HG03558 (cell line): ENCODE data around the gene UPK3BL2.
"Not testable (repeated sequence)": the region's sequence is repeated elsewhere in the genome, so short reads cannot be mapped to it uniquely, and the experiment has no call there.

ENCODE experiments used
- ATAC-seq: cut with Tn5 transposase; IDR thresholded peaks from one replicate; pipeline ENCODE4 v1.9.1; 2021; ENCODE audit warnings: moderate number of reproducible peaks; ENCODE audit not compliant: unreplicated experiment; ENCODE audit errors: extremely low read depth

The UPK3BL2 gene

DNA sequence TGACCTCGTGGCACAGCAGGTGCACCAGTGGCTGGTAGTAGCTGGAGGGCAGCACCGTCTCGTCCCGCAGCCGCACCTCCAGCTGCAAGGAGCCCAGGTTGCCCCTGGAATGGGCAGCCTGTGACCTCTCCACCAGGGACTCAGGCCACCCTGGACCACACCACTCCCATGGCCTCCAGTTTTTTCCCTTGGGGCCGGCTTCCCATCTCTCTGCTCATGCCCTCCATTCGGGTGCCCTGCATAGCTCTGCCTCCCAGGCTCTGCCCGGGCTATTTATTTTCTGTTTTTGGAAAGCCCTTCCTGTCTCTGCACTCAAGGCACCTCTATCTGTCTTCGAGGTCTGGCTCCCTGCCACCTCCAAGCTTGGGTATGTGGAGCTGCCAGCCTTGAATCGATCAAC lies 46.6 kb downstream of the UPK3BL2 start:
- not testable (repeated sequence) for ATAC-seq

DNA sequence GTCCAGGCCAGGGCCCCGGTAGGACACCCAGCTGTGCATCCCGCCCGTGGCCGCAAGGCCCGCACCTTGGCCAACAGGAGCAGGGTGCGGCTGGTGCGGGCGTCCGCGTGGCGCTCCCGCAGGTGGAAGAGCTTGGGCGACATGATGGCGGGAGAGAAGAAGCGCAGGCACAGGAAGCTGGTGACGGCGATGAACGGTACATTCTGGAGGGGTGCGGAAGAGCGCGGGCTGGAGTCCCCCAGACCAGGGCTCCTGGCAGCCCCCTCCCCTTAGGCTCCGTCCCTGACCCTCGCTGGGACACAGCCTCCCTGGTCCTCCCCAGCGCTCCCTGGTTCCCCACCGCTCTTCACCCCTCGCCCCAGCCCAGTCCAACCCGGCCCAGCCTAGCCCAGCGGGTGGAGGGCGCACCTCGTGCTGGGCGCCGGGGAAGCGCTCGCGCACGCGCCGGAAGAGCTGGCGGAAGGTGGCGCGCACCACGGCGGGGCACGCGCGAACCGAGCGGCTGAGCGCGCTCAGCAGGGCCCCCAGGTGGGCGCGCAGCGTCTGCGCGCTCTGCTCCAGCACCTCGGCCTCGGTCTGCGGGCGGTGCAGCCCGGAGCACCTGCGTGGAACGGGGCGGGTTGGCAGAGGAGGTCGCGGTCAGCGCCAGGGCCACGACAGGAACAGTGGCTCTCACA lies 48.9 kb downstream of the UPK3BL2 start:
- ATAC-seq, result peak; percentile 51

DNA sequence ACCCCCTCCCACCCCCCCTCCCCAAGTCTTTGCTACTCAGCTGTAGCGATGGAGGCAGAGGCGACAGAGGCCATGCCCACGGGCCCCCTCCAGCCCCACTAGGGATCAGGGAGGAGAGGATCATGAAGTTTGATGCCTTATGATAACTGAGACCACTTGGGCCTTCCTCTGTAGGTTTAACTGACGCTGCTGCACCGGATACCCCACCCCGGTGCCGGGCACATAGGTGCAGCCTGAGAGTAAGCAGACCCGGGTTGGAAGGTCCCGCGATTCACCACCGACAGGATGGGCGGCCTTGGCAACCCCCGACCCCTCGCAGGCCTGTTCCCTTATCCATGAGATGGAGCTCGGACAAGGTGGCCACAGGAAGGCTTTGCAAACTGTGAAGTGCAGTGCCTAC lies 49.5 kb downstream of the UPK3BL2 start:
- not testable (repeated sequence) for ATAC-seq

DNA sequence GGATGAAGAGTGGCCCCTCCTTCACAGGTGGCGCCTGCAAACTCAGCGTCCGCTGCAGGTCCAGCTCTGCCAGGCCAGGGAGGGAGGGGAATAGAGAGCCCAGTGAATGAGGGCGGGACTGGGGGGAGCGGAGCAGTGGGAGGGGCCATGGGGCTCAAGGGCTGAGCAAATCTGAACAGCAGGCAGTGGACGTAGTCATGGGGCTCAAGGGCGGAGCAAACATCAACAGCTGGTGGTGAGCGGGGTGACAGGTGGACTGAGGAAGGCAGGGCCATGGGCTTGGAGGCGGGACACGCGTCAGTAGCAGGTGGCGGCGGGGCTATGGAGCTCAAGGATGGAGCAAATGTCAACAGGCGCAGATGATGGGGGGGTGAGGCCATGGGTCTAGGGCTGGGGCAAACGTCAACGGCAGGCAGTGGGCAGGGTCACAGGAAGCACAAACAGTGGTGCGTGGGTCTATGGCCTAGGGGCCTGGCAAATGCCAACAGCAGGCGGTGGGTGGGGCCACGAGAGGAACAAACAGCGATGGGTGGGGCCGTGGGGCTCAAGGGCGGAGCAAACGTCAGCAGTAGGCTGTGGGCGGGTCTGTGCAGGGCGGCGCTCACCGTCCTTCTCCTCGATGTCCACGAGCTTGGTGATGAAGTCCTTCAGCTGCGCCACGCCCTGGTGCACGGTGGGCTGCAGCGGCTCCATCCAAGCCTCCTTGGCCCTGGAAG lies 50.1 kb downstream of the UPK3BL2 start:
- not testable (repeated sequence) for ATAC-seq

DNA sequence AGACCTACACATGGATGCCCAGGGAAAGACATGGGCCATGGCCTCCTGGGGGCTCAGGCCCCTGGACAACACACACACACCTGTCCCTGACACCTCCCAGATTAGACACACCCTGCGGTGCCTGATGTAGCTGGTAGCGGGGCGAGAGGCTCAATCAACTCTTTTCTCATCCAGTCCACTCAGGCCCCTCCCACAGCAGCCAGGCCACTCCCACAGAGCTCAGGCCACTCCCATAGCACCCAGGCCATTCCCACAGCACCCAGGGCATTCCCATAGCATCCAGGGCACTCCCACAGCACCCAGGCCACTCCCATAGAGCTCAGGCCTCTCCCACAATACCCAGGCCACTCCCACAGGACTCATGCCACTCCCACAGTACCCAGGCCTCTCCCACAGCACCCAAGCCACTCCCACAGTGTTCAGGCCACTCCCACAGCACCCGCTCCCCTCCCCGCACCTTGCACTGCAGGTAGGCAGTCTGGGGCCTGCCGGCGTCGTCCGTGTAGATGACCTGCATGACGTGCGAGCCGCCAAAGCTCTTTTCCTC lies 52.9 kb downstream of the UPK3BL2 start:
- not testable (repeated sequence) for ATAC-seq
